Trophoblast cell (in vitro differentiated cells and primary cell): ENCODE results near the gene STK17A.
"Not testable (repeated sequence)": the region's sequence is repeated elsewhere in the genome, so short reads cannot be mapped to it uniquely, and the experiment has no call there.

ENCODE experiments used
- DNase-seq, 2 donors: peaks; one replicate each; pipeline ENCODE4 v3.0.0-alpha.2; 2016
- H2AFZ ChIP-seq: 2 replicates; pipeline ENCODE4 v1.6.1; 2013; ENCODE audit warnings: low read length, moderate library complexity, mild to moderate bottlenecking; ENCODE audit not compliant: insufficient read depth, poor library complexity
- H2AK5ac ChIP-seq: 2 replicates; pipeline ENCODE4 v1.6.1; 2013; ENCODE audit warnings: mild to moderate bottlenecking, low read length
- H2BK120ac ChIP-seq: 2 replicates; pipeline ENCODE4 v1.6.1; 2013; ENCODE audit warnings: low read length, mild to moderate bottlenecking, moderate library complexity; ENCODE audit not compliant: insufficient read depth, poor library complexity
- H2BK12ac ChIP-seq: 2 replicates; pipeline ENCODE4 v1.6.1; 2013; ENCODE audit warnings: mild to moderate bottlenecking, low read length, moderate library complexity
- H2BK5ac ChIP-seq: 2 replicates; pipeline ENCODE4 v1.6.1; 2013; ENCODE audit warnings: low read length, low read depth, moderate library complexity, mild to moderate bottlenecking; ENCODE audit not compliant: poor library complexity
- H3K14ac ChIP-seq: 2 replicates; pipeline ENCODE4 v1.6.1; 2013; ENCODE audit warnings: mild to moderate bottlenecking, low read length
- H3K18ac ChIP-seq: 2 replicates; pipeline ENCODE4 v1.6.1; 2013; ENCODE audit warnings: mild to moderate bottlenecking, low read length
- H3K23ac ChIP-seq: 2 replicates; pipeline ENCODE4 v1.6.1; 2013; ENCODE audit warnings: low read length
- H3K27ac ChIP-seq: 2 replicates; pipeline ENCODE4 v1.5.1; 2013; ENCODE audit warnings: low read depth, mild to moderate bottlenecking, inconsistent platforms, low read length, moderate library complexity
- H3K27me3 ChIP-seq: 2 replicates; pipeline ENCODE4 v1.6.1; 2013; ENCODE audit warnings: inconsistent platforms, mild to moderate bottlenecking, low read length, moderate library complexity; ENCODE audit not compliant: insufficient read depth
- H3K36me3 ChIP-seq, 2 experiments: 1 replicate in 1 of 2; 2 replicates in 1 of 2; pipeline ENCODE4 v1.6.1; 2013; ENCODE audit warnings: low read length in 2 of 2, mild to moderate bottlenecking in 2 of 2, moderate library complexity in 1 of 2; ENCODE audit not compliant: insufficient read depth in 2 of 2, control insufficient read depth in 1 of 2
- H3K4ac ChIP-seq: 2 replicates; pipeline ENCODE4 v1.6.1; 2013; ENCODE audit warnings: low read depth, mild to moderate bottlenecking, low read length, moderate library complexity
- H3K4me1 ChIP-seq, 2 experiments: 1 replicate in 1 of 2; 2 replicates in 1 of 2; pipeline ENCODE4 v1.6.1; 2013; ENCODE audit warnings: low read length in 2 of 2, mild to moderate bottlenecking in 2 of 2, moderate library complexity in 1 of 2; ENCODE audit not compliant: insufficient read depth in 2 of 2, control insufficient read depth in 1 of 2
- H3K4me2 ChIP-seq: 2 replicates; pipeline ENCODE4 v1.6.1; 2013; ENCODE audit warnings: inconsistent platforms, mild to moderate bottlenecking, low read length, moderate library complexity
- H3K4me3 ChIP-seq: 2 replicates; pipeline ENCODE4 v1.5.1; 2013; ENCODE audit warnings: mild to moderate bottlenecking, low read depth, low read length, inconsistent platforms
- H3K79me1 ChIP-seq: one replicate; pipeline ENCODE4 v1.6.1; 2013; ENCODE audit warnings: low read length
- H3K79me2 ChIP-seq: 2 replicates; pipeline ENCODE4 v1.6.1; 2013; ENCODE audit warnings: low read length, mild to moderate bottlenecking; ENCODE audit not compliant: control insufficient read depth, insufficient read depth, poor library complexity
- H3K9ac ChIP-seq: 2 replicates; pipeline ENCODE4 v1.6.1; 2013; ENCODE audit warnings: mild to moderate bottlenecking, low read length
- H3K9me3 ChIP-seq: 2 replicates; pipeline ENCODE4 v1.6.1; 2013; ENCODE audit warnings: low read depth, mild to moderate bottlenecking, control low read depth, inconsistent platforms, low read length; ENCODE audit not compliant: insufficient read depth
- H4K12ac ChIP-seq: 2 replicates; pipeline ENCODE4 v1.6.1; 2013; ENCODE audit warnings: low read depth, mild to moderate bottlenecking, low read length, moderate library complexity
- H4K8ac ChIP-seq: 2 replicates; pipeline ENCODE4 v1.6.1; 2013; ENCODE audit warnings: low read depth, mild to moderate bottlenecking, low read length, moderate library complexity
- H4K91ac ChIP-seq: one replicate; pipeline ENCODE4 v1.6.1; 2013; ENCODE audit warnings: low read depth, mild to moderate bottlenecking, low read length, moderate library complexity
- WGBS: extraction: QIAGEN DNeasy Blood & Tissue Kit; methylation state at CpG from one replicate; pipeline ENCODE4 v1.1.7; 2013; ENCODE audit warnings: missing lambda C conversion rate; ENCODE audit not compliant: insufficient read length, insufficient coverage; ENCODE audit errors: extremely low coverage; 5-methylcytosine and 5-hydroxymethylcytosine counted together

Gene STK17A

DNA sequence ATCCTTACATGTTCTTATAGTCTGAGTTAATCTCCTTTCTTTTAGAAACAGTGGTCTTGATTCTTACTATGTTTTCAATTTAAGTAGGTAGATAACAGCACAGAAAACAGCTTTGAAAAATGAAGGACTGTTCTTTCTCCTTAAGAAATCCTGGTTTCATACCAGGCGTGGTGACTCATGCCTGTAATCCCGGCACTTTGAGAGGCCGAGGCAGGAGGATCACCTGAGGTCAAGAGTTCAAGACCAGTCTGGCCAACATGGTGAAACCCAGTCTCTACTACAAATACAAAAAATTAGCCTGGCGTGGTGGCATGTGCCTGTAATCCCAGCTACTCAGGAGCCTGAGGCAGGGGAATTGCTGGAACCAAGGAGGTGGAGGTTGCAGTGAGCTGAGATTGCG lies 13.5 kb downstream of the STK17A start:
- H3K36me3 ChIP-seq, result not testable (repeated sequence)
- WGBS, result no CpG with 5 or more reads among the region's 5 CpGs

DNA sequence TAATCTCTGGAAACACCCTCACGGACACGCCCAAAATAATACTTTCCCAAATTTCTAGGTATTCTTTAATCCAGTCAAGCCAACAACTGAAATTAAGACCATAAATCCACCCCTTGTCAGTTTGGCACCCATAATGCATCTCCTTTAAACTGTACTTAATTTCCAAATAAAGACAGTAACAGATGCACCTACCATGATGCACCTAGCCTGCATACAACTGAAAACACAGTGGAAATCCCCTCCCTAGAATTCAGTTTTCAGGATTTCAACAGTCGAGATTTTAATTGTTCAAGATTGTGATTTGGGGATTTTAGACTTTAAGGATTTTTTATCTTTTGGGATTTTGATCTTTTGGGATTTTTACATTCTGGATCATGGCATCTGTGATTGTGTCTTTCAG lies 17.1 kb downstream of the STK17A start:
- no peak overlapping the region for H3K23ac ChIP-seq
- H2AFZ ChIP-seq, result no peak overlapping the region
- H3K4ac ChIP-seq, result no peak overlapping the region
- H4K12ac ChIP-seq, result no peak overlapping the region
- no peak overlapping the region for H4K91ac ChIP-seq
- H3K27ac ChIP-seq, result no peak overlapping the region
- no peak overlapping the region for H2BK120ac ChIP-seq
- H3K4me2 ChIP-seq, result no peak overlapping the region
- H3K79me1 ChIP-seq, result no peaks in the 10 kb centered on the region
- H3K9ac ChIP-seq, result no peak overlapping the region
- DNase-seq, result no peak
- H2BK12ac ChIP-seq, result no peak overlapping the region
- H3K27me3 ChIP-seq, result no peaks in the 10 kb centered on the region
- H4K8ac ChIP-seq, result no peak overlapping the region
- H2AK5ac ChIP-seq, result no peak overlapping the region
- peaks cover 1 to 4% of the 10 kb centered on the region in 2 experiments for H3K36me3 ChIP-seq
- no peaks in the 10 kb centered on the region for H3K79me2 ChIP-seq
- H3K14ac ChIP-seq, result no peak overlapping the region
- H3K9me3 ChIP-seq, result no peaks in the 10 kb centered on the region
- H3K18ac ChIP-seq, result no peak overlapping the region
- H2BK5ac ChIP-seq, result no peak overlapping the region
- no peak overlapping the region for H3K4me3 ChIP-seq
- H3K4me1 ChIP-seq, result no peaks in the 10 kb centered on the region
- no CpG with 5 or more reads among the region's 3 CpGs for WGBS

More for the DNA sequence above, 13.5 kb downstream of the STK17A start:
- not testable (repeated sequence) for H3K4me2 ChIP-seq, H4K91ac ChIP-seq, H3K18ac ChIP-seq, H3K27ac ChIP-seq, H3K14ac ChIP-seq, H3K4ac ChIP-seq, H2BK12ac ChIP-seq, H2BK120ac ChIP-seq, H2BK5ac ChIP-seq, H3K79me1 ChIP-seq, H4K8ac ChIP-seq, H3K27me3 ChIP-seq, H2AFZ ChIP-seq, H3K23ac ChIP-seq, H3K4me1 ChIP-seq, H3K79me2 ChIP-seq, H3K9ac ChIP-seq, H3K9me3 ChIP-seq, H3K4me3 ChIP-seq, H2AK5ac ChIP-seq, H4K12ac ChIP-seq
- DNase-seq, result peak; percentile 82 to 86

DNA sequence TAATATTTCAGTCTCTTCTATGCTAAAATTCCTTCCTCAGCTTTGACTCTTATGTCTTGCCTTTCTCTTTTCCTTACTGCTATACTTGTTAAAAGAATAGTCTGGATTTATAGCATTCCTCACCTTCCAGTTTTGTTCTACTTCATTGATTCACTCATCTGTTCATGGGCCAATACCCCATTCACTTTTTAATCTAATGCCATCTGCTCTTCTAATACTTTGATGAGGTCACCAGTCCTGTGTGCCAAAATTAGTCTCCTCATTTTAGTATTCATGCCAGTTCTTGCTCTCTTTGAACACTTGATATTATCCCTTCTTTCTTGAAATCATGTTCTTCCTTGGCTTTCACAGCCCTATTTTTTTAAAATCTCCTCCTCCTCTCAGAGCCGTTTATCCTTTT lies 19.3 kb downstream of the STK17A start:
- Histone ChIP-seq H3K27ac (no peak overlapping the region), H3K4ac (no peak overlapping the region), H2BK5ac (no peak overlapping the region), H3K9ac (no peak overlapping the region), H2AK5ac (no peak overlapping the region), H3K23ac (no peak overlapping the region), H3K18ac (no peak overlapping the region), H2AFZ (no peak overlapping the region), H3K14ac (no peak overlapping the region), H3K4me1 (no peaks in the 10 kb centered on the region), H2BK12ac (no peak overlapping the region), H2BK120ac (no peak overlapping the region), H3K79me1 (no peaks in the 10 kb centered on the region), H3K4me3 (no peak overlapping the region), H4K91ac (no peak overlapping the region), H4K8ac (no peak overlapping the region), H3K79me2 (no peaks in the 10 kb centered on the region), H3K4me2 (no peak overlapping the region), H3K36me3 (peaks cover 1 to 4% of the 10 kb centered on the region in 2 experiments), H3K9me3 (no peaks in the 10 kb centered on the region), H3K27me3 (no peaks in the 10 kb centered on the region), H4K12ac (no peak overlapping the region)
- WGBS, result no CpG with 5 or more reads among the region's 1 CpG
- DNase-seq, result no peak

DNA sequence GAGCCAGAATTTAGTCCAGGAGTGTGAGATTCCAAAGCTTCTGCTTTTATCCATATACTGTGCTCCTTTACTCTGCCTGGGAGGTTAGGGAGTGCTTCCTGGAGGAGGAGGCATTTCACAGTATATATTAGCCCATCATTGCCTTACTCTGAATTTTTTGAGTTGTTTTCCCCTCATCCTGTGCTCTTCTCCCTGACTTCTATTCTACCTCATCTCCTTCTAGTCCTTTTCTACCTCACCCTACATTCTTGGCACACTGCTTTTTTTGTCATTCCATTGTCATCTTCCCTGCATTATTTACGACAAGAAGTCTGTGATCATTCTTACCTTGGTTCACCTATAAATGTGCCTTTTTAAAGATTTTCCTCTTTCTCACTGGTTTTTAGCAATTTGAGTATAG lies 21.3 kb downstream of the STK17A start:
- DNase-seq, result no peak
- Histone ChIP-seq H2AFZ (no peak overlapping the region), H3K4ac (no peak overlapping the region), H4K8ac (no peak overlapping the region), H3K4me2 (no peak overlapping the region), H3K27ac (no peak overlapping the region), H2AK5ac (no peak overlapping the region), H4K91ac (no peak overlapping the region), H3K23ac (no peak overlapping the region), H3K9ac (no peak overlapping the region), H2BK12ac (no peak overlapping the region), H3K79me1 (no peaks in the 10 kb centered on the region), H3K4me1 (no peaks in the 10 kb centered on the region), H3K36me3 (peaks cover 2 to 3% of the 10 kb centered on the region in 2 experiments), H4K12ac (no peak overlapping the region), H3K27me3 (no peaks in the 10 kb centered on the region), H2BK120ac (no peak overlapping the region), H3K4me3 (no peak overlapping the region), H3K18ac (no peak overlapping the region), H3K9me3 (no peaks in the 10 kb centered on the region), H3K14ac (no peak overlapping the region), H2BK5ac (no peak overlapping the region), H3K79me2 (no peaks in the 10 kb centered on the region)
- no CpG with 5 or more reads among the region's 1 CpG for WGBS
